GM12878 (cell line): ENCODE measurements around the gene STK4. TPM values are rescaled to one million over a fixed set of nuclear protein-coding genes. Genes with fewer than 3 reads are reported as not detected.

Experiments
- ATAC-seq: fragments of 200-7000 bp; cut with Tn5 transposase; 3 replicates; pipeline ENCODE4 v1.9.1; 2020; ENCODE audit warnings: mild to moderate bottlenecking, moderate library complexity
- BruUV-seq: library from RNA; stranded (reverse); fragments of 400-500 nt; replicated peaks from 2 replicates; lab custom pipeline; 2021; lab: Mats Ljungman, UMichigan
- CTCF ChIA-PET: fragments of 300-600 bp; sonication (Branson Sonifier 250); formaldehyde crosslinking; extraction: SDS; loops from one replicate; lab custom pipeline; 2021; ENCODE audit warnings: inconsistent platforms; lab: Yijun Ruan, JAX
- POLR2A ChIA-PET: fragments of 350-600 bp; formaldehyde crosslinking; extraction: SDS; loops from one replicate; lab custom pipeline; 2021; ENCODE audit warnings: inconsistent platforms; lab: Charles Lee
- RAD21 ChIA-PET: fragments of 300-600 bp; sonication (Branson Sonifier 250); formaldehyde crosslinking; loops from one replicate; lab custom pipeline; 2023; ENCODE audit warnings: antibody characterized with exemption; ENCODE audit not compliant: unreplicated experiment; lab: Charles Lee
- SMC1A ChIA-PET: fragments of 300-600 bp; sonication (Branson Sonifier 250); formaldehyde crosslinking; loops from one replicate; lab custom pipeline; 2023; ENCODE audit not compliant: unreplicated experiment, uncharacterized antibody; lab: Charles Lee
- DNase-seq: peaks from one replicate; pipeline ENCODE4 v3.0.0-alpha.2; 2011; ENCODE audit warnings: low read depth, low spot score
- FAIRE-seq: peaks from 3 replicates; lab custom pipeline; 2011; peaks lifted over from hg19 to GRCh38; lab: Jason Lieb, UNC
- H2AFZ ChIP-seq: 2 replicates; pipeline ENCODE4 v1.6.0; 2011; ENCODE audit warnings: low read depth, low read length, control low read depth; ENCODE audit not compliant: control insufficient read depth
- H3K27ac ChIP-seq: 2 replicates; pipeline ENCODE4 v1.5.1; 2011; ENCODE audit warnings: control low read depth; ENCODE audit not compliant: control insufficient read depth, insufficient read depth
- H3K27me3 ChIP-seq, 2 experiments: replicated peaks in 1 of 2; 2 replicates each; pipeline versions ENCODE4 v1.6.0 to v1.6.1; 2011; ENCODE audit warnings: low read length in 1 of 2; ENCODE audit not compliant: control insufficient read depth in 2 of 2, insufficient read depth in 2 of 2
- H3K36me3 ChIP-seq, 2 experiments: 2 replicates each; pipeline ENCODE4 v1.5.1; 2011; ENCODE audit warnings: low read length in 1 of 2; ENCODE audit not compliant: control insufficient read depth in 2 of 2, insufficient read depth in 2 of 2
- H3K4me1 ChIP-seq: 2 replicates; pipeline ENCODE4 v1.6.1; 2011; ENCODE audit warnings: mild to moderate bottlenecking, low read length, moderate library complexity, mixed read lengths; ENCODE audit not compliant: control insufficient read depth, insufficient read depth
- H3K4me2 ChIP-seq: 2 replicates; pipeline ENCODE4 v1.6.0; 2011; ENCODE audit warnings: control low read depth; ENCODE audit not compliant: control insufficient read depth, insufficient read depth
- H3K4me3 ChIP-seq: fragments of 200-600 bp; sonication (generic); 2 replicates; pipeline ENCODE4 v1.5.1; 2016
- H3K79me2 ChIP-seq: 2 replicates; pipeline ENCODE4 v1.6.0; 2011; ENCODE audit warnings: low read length; ENCODE audit not compliant: control insufficient read depth, insufficient read depth
- H3K9ac ChIP-seq: 2 replicates; pipeline ENCODE4 v1.8.0; 2011; ENCODE audit warnings: low read length, control low read depth, mixed read lengths; ENCODE audit not compliant: control insufficient read depth, insufficient read depth
- H3K9me3 ChIP-seq: replicated peaks from 3 replicates; pipeline ENCODE4 v1.5.1; 2011; ENCODE audit warnings: mild to moderate bottlenecking, low read length; ENCODE audit not compliant: control insufficient read depth, insufficient read depth
- H4K20me1 ChIP-seq: 2 replicates; pipeline ENCODE4 v1.6.0; 2011; ENCODE audit not compliant: control insufficient read depth, insufficient read depth
- ASH2L ChIP-seq: fragments of 300-600, 200-600 bp; sonication (generic); IDR thresholded peaks from 2 replicates; pipeline ENCODE4 v1.6.1; 2017; ENCODE audit warnings: low read depth, mild to moderate bottlenecking, borderline replicate concordance
- CBFB ChIP-seq: IDR thresholded peaks from 2 replicates; pipeline ENCODE4 v1.6.1; 2016; ENCODE audit warnings: antibody characterized with exemption, low read depth
- ESRRA ChIP-seq: IDR thresholded peaks from 2 replicates; pipeline ENCODE4 v1.6.1; 2012; ENCODE audit warnings: mild to moderate bottlenecking, low read length, improper control_type of control experiment
- FOS ChIP-seq: IDR thresholded peaks from 3 replicates; pipeline ENCODE4 v1.6.1; 2011; ENCODE audit warnings: borderline replicate concordance; ENCODE audit not compliant: insufficient read length; ENCODE audit errors: extremely low read depth
- FOXM1 ChIP-seq: IDR thresholded peaks from 2 replicates; pipeline ENCODE4 v1.6.1; 2012; ENCODE audit warnings: low read depth, mild to moderate bottlenecking, inconsistent platforms, low read length, moderate library complexity
- GABPA ChIP-seq: IDR thresholded peaks from 2 replicates; pipeline ENCODE4 v1.6.1; 2014; ENCODE audit warnings: antibody characterized with exemption, low read depth, mild to moderate bottlenecking, inconsistent platforms
- JUND ChIP-seq: IDR thresholded peaks from 2 replicates; pipeline ENCODE4 v1.6.1; 2012; ENCODE audit warnings: low read depth, mild to moderate bottlenecking, low read length, improper control_type of control experiment, moderate library complexity
- MYC ChIP-seq: IDR thresholded peaks from 2 replicates; pipeline ENCODE4 v1.6.1; 2011; ENCODE audit warnings: mild to moderate bottlenecking, low read length, moderate library complexity, inconsistent platforms; ENCODE audit not compliant: insufficient read depth, insufficient replicate concordance, insufficient read length, severe bottlenecking
- SPI1 ChIP-seq: IDR thresholded peaks from 2 replicates; pipeline ENCODE4 v1.6.1; 2011; ENCODE audit warnings: low read depth, mild to moderate bottlenecking, low read length, moderate library complexity, borderline replicate concordance; ENCODE audit not compliant: insufficient read depth
- STAT3 ChIP-seq: IDR thresholded peaks from 2 replicates; pipeline ENCODE4 v1.6.1; 2011; ENCODE audit warnings: low read depth, low read length, improper control_type of control experiment
- WRNIP1 ChIP-seq: IDR thresholded peaks from 2 replicates; pipeline ENCODE4 v1.6.1; 2011; ENCODE audit warnings: low read depth, low read length, improper control_type of control experiment, borderline replicate concordance
- ZBED1 ChIP-seq: IDR thresholded peaks from 2 replicates; pipeline ENCODE4 v1.6.1; 2016; ENCODE audit warnings: borderline replicate concordance
- WGBS: methylation state at CpG from one replicate; pipeline ENCODE4 v1.1.6; 2016; ENCODE audit warnings: low lambda C conversion rate; ENCODE audit not compliant: insufficient replicate concordance, insufficient coverage; ENCODE audit errors: missing lambda C conversion rate; 5-methylcytosine and 5-hydroxymethylcytosine counted together
- in situ Hi-C: fragments of 300-500 bp; cut with MboI; formaldehyde crosslinking; loops from 9 replicates; pipeline ENCODE4 v1.14.3; 2018; ENCODE audit warnings: mixed read lengths
- intact Hi-C: fragments of 100-400 bp; cut with micrococcal nuclease; formaldehyde crosslinking; loops from one replicate; pipeline ENCODE4 v1.14.2; 2022; ENCODE audit not compliant: unreplicated experiment
- polyA plus RNA-seq, 11 experiments: library from polyadenylated mRNA; depleted of rRNA in 4 of 11; unstranded in 6 of 11; stranded (reverse) in 5 of 11; fragments of >200 nt; fragmentation: Nextera tagmentation in 4 of 11; fragmentation: Illumina TruSeq in 1 of 11; extraction: Ambion mirVana in 4 of 11; extraction: Trizol in 1 of 11; gene quantifications; 1 replicate in 1 of 11; 2 replicates in 10 of 11; pipeline versions ENCODE4 v1.2.1 to v1.2.3, GENCODE V29; 2011 to 2016; ENCODE audit warnings: inconsistent platforms in 2 of 11, missing spikeins in 2 of 11, low read depth in 1 of 11
- total RNA-seq, 4 experiments: library from RNA; depleted of rRNA in 3 of 4; stranded (reverse); fragments of >200 nt in 3 of 4; fragmentation: Illumina TruSeq in 1 of 4; extraction: Trizol in 1 of 4; gene quantifications; 2 replicates each; pipeline versions ENCODE4 v1.2.1 to v1.2.3, GENCODE V29; 2013 to 2021
- TF ChIP-seq, protein P1 (sequence below): fragments of 450-650 bp; IDR thresholded peaks from 2 replicates; pipeline ENCODE4 v1.6.1; 2017; ENCODE audit warnings: mild to moderate bottlenecking
- TF ChIP-seq, protein P2 (sequence below): IDR thresholded peaks from 2 replicates; pipeline ENCODE4 v1.6.1; 2012; ENCODE audit warnings: mild to moderate bottlenecking, low read depth, low read length

Gene STK4
- total and polyA plus RNA-seq, 10 of the 15 experiments (the other 5 are each of a cell fraction or from before 2014, with no cell fraction given): 24.0 to 135 (median 89.7) TPM

DNA sequence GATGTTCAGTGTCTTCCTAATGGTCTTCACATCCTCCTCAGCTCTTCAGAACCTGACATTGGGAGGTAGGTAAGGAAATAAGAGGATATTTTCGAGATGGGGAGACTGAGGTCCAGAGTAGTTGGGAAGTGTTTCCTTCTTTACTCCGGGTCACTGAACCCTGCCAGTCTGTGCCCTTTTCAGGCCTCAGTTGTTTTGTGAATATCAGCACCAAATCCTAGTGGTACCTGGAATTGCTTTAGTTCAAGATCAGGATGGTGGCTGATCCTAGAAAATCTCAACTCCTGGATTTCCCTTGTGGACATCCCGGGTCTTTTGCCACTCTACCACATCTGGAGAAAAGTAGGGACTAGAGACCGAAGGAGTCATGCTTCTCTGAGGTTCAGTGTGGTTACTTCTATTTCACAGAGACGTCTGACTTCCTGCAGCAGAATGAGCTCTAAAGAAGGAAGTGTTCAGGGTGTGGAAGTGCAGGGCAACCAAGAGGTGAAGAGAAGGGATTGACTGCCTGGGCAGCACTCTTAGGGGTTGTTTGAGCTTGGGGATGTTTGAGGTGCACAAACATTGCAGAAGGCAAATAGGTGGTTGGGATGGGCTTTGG is 995 bp downstream of the STK4 start:
- ChIA-PET RAD21 (interaction anchor here (1.1 to 3.8 kb wide), 6 partner anchors 12 to 401 kb away, joined by 3 to 24 read pairs (median 8); no protein-coding TSS in a partner anchor), SMC1A (interaction anchor here (0.7 to 6.6 kb wide), 15 partner anchors 9 to 300 kb away, joined by 3 to 66 read pairs (median 4); no protein-coding TSS in a partner anchor), POLR2A (interaction anchor here (0.6 to 5.7 kb wide), 5 partner anchors 9 to 1094 kb away, joined by 3 to 48 read pairs (median 5); no protein-coding TSS in a partner anchor), CTCF (interaction anchor here (0.6 to 3.0 kb wide), 8 partner anchors 9 to 90 kb away, joined by 3 to 7 read pairs (median 3); no protein-coding TSS in a partner anchor)
- H3K4me2 ChIP-seq: peak overlapping the region; percentile 97
- 2% methylated on average over 5 of the region's 5 CpGs for WGBS
- no peak overlapping the region for H2AFZ ChIP-seq
- no peaks in the 10 kb centered on the region for H3K36me3 ChIP-seq
- peak overlapping the region; percentile 95 for H3K4me3 ChIP-seq
- H3K27me3 ChIP-seq: no peaks in the 10 kb centered on the region
- H3K9me3 ChIP-seq: no peaks in the 10 kb centered on the region
- no TSS peak for BruUV-seq
- peaks cover 64% of the 10 kb centered on the region for H3K79me2 ChIP-seq
- intact Hi-C loops (no loop called here), in situ Hi-C loops (no loop called here)
- ATAC-seq (peak; percentile 49), DNase-seq (no peak), FAIRE-seq (no peak)
- H4K20me1 ChIP-seq: no peaks in the 10 kb centered on the region
- H3K27ac ChIP-seq: peak overlapping the region; percentile 95
- peak overlapping the region; percentile 90 for H3K9ac ChIP-seq
- H3K4me1 ChIP-seq: peaks cover 13% of the 10 kb centered on the region
- TF ChIP-seq GABPA (no peak), CBFB (no peak), ESRRA (no peak), FOXM1 (no peak), WRNIP1 (peak; percentile 30), SPI1 (peak; percentile 79; the same call in 1 of the 2 replicates), JUND (no peak), STAT3 (no peak), MYC (no peak), FOS (no peak), ASH2L (no peak), ZBED1 (no peak)
- TF ChIP-seq, protein P1, sequence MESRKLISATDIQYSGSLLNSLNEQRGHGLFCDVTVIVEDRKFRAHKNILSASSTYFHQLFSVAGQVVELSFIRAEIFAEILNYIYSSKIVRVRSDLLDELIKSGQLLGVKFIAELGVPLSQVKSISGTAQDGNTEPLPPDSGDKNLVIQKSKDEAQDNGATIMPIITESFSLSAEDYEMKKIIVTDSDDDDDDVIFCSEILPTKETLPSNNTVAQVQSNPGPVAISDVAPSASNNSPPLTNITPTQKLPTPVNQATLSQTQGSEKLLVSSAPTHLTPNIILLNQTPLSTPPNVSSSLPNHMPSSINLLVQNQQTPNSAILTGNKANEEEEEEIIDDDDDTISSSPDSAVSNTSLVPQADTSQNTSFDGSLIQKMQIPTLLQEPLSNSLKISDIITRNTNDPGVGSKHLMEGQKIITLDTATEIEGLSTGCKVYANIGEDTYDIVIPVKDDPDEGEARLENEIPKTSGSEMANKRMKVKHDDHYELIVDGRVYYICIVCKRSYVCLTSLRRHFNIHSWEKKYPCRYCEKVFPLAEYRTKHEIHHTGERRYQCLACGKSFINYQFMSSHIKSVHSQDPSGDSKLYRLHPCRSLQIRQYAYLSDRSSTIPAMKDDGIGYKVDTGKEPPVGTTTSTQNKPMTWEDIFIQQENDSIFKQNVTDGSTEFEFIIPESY: no peak
- TF ChIP-seq, protein P2, sequence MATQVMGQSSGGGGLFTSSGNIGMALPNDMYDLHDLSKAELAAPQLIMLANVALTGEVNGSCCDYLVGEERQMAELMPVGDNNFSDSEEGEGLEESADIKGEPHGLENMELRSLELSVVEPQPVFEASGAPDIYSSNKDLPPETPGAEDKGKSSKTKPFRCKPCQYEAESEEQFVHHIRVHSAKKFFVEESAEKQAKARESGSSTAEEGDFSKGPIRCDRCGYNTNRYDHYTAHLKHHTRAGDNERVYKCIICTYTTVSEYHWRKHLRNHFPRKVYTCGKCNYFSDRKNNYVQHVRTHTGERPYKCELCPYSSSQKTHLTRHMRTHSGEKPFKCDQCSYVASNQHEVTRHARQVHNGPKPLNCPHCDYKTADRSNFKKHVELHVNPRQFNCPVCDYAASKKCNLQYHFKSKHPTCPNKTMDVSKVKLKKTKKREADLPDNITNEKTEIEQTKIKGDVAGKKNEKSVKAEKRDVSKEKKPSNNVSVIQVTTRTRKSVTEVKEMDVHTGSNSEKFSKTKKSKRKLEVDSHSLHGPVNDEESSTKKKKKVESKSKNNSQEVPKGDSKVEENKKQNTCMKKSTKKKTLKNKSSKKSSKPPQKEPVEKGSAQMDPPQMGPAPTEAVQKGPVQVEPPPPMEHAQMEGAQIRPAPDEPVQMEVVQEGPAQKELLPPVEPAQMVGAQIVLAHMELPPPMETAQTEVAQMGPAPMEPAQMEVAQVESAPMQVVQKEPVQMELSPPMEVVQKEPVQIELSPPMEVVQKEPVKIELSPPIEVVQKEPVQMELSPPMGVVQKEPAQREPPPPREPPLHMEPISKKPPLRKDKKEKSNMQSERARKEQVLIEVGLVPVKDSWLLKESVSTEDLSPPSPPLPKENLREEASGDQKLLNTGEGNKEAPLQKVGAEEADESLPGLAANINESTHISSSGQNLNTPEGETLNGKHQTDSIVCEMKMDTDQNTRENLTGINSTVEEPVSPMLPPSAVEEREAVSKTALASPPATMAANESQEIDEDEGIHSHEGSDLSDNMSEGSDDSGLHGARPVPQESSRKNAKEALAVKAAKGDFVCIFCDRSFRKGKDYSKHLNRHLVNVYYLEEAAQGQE: no peak
